Measurements from ENCODE around the gene MYLK.
"Not testable (repeated sequence)": the region's sequence is repeated elsewhere in the genome, so short reads cannot be mapped to it uniquely, and the experiment has no call there.

MYLK gene

DNA sequence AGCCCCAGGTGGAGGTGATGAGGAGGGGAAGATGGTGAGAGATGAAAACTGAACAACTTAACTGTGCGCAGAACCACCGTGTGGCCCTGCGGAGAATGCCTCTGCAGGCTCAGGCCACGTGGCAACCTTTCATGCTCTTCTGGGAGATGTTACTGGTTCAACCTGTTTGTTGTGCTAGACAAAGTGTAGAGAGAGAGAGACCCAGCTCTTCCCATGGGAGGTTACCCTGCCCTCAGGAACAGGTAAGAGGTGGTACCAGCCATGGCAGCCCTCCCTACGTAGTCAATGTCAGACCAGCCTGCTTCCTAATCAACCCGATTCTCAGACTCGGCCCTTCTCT is 262.3 kb downstream of the MYLK start:
- no peak for DNase-seq (ENCODE audit: low spot score)

- DNase-seq (ENCODE audit: low spot score) = no peak
These were observed 262.8 kb downstream of the MYLK start for GRCh38 chr3:123621186-123621849.

GRCh38 chr3:123620343-123620742 is 263.8 kb downstream of the MYLK start:
- DNase-seq (ENCODE audit: low spot score) = no peak

- DNase-seq (ENCODE audit: low spot score) = no peak
These were observed 265.2 kb downstream of the MYLK start for GRCh38 chr3:123618768-123619484.

GRCh38 chr3:123618076-123618708 is 265.9 kb downstream of the MYLK start:
- DNase-seq (ENCODE audit: low spot score) = no peak

DNA sequence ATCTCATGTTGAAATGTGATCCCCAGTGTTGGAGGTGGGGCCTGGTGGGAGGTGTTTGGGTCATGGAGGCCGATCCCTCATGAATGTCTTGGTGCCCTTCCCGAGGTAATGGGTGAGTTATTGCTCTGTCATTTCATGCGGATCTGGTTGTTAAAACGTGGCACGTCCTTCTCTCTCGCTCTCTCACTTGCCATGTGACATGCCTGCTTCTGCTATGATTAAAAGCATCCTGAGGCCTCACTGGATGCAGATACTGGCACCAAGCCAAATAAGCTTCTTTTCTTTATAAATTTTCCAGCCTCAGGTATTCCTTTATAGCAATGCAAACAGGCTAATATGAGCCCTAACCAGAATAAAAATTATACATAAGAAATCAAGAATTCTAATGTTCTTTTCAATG is 267.5 kb downstream of the MYLK start:
- no peak for DNase-seq (ENCODE audit: low spot score)

- no peak for DNase-seq (ENCODE audit: low spot score)
These were observed 270.6 kb downstream of the MYLK start for GRCh38 chr3:123613543-123613942.

DNA sequence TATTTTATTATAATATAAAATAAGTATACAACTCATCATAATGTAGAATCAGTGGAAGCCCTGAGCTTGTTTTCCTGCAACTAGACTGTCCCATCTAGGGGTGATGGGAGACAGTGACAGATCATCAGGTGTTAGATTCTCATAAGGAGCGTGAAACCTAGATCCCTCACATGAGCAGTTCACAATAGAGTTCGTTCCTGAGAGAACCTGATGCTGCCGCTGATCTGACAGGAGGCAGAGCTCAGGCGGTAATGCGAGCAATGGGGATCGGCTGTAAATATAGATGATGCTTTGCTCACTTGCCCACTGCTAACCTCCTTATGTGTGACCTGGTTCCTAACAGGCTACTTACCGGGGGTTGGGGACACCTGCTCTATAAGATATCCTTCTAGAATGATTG is 272.5 kb downstream of the MYLK start:
- DNase-seq (ENCODE audit: low spot score) = not testable (repeated sequence)

GRCh38 chr3:123611082-123611481 is 273.1 kb downstream of the MYLK start:
- no peak for DNase-seq (ENCODE audit: low spot score)

DNA sequence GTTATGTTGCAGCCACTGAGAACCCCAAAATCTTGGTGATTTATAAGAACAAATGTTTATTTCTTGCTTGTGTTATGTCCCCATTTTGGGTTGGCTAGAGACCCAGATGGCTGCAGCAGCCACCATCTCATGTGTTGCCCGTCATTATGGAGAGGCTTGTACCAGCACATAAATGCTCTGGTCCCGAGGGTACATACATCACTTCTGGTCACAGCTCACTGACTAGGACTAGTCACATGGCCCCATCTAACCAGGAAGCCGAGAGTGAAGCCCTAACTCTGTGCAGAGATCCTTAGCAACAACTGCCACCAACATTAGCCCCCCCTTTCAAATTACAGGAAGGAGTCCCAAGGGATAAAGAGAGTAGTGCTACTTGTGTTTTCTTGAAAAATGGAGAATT is 273.8 kb downstream of the MYLK start:
- peak; percentile 81 for DNase-seq (ENCODE audit: low spot score)

GRCh38 chr3:123609063-123609462 is 275.1 kb downstream of the MYLK start:
- DNase-seq (ENCODE audit: low spot score) = no peak

GRCh38 chr3:123608263-123608937 is 275.7 kb downstream of the MYLK start:
- no peak for DNase-seq (ENCODE audit: low spot score)

DNA sequence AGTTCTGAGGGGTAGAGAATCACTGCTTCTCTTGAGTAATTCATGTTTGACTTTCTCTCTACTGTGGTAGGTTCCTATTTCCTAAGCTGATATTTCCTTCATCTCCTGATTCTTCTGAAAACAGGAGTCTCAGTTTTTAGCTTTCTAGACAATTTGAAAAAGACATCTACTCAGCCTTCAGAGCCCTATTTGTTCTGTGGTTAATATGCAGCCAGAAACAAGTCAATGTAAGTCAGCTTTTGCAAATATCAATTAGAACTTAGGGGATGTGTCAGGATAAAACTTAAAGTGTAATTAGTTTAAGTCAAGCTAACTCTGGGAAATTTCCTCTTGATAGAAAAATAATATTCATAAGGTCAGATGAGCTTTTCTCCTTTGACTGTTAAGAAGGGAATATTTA is 277.6 kb downstream of the MYLK start:
- DNase-seq (ENCODE audit: low spot score) = no peak

GRCh38 chr3:123605789-123606234 is 278.3 kb downstream of the MYLK start:
- DNase-seq (ENCODE audit: low spot score) = peak; percentile 44

DNA sequence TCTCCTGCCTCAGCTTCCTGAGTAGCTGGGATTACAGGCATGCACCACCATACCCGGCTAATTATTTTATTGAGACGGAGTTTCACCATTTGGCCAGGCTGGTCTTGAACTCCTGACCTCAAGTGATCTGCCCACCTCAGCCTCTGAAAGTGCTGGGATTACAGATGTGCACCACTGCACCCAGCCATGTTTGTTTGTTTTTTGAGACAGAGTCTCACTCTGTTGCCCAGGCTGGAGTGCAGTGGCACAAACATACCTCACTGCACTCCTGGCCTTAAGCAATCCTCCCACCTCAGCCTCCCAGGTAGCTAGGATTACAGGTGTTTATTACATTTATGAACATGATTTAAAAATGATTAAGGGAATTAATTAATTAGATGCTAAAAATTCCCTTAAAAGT is 281.0 kb downstream of the MYLK start:
- not testable (repeated sequence) for DNase-seq (ENCODE audit: low spot score)

- no peak for DNase-seq (ENCODE audit: low spot score)
These were observed 281.8 kb downstream of the MYLK start for GRCh38 chr3:123602325-123602724.

GRCh38 chr3:123600863-123601262 is 283.3 kb downstream of the MYLK start:
- DNase-seq (ENCODE audit: low spot score) = not testable (repeated sequence)

GRCh38 chr3:123597561-123597960 is 286.6 kb downstream of the MYLK start:
- no peak for DNase-seq (ENCODE audit: low spot score)

GRCh38 chr3:123595396-123596180 is 288.5 kb downstream of the MYLK start:
- DNase-seq (ENCODE audit: low spot score) = no peak

GRCh38 chr3:123593381-123593780 is 290.8 kb downstream of the MYLK start:
- DNase-seq (ENCODE audit: low spot score) = no peak

DNA sequence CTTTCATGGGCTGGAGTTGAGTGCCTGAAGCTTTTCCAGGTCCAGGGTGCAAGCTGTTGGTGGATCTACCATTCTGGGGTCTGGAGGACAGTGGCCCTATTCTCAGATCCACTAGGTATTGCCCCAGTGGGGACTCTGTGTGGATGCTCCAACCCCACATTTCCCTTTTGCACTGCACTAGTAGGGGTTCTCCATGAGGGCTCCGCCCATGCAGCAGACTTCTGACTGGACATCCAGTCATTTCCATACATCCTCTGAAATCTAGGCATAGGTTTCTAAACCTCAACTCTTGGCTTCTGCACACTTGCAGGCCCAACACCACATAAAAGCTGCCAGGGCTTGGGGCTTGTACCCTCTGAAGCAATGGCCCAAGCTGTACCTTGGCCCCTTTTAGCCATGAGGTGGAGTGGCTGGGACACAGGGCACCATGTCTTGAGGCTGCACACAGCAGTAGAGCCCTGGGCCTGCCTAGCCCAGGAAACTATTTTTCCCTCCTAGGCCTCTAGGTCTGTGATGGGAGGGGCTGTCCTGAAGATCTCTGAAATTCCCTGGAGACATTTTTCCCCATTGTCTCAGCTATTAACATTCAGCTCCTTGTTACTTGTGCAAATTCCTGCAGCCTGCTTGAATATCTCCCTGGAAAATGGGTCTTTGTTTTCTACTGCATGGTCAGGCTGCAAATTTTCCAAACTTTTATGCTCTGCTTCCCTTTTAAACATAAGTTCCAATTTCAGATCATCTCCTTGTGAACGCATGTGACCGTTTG is 293.3 kb downstream of the MYLK start:
- DNase-seq (ENCODE audit: low spot score) = no peak

Measured in germinal center (tissue), 1 donor.